WTC11 (cell line): ENCODE results near the gene ZBTB16. TPM values are rescaled to one million over a fixed set of nuclear protein-coding genes. Genes with fewer than 3 reads are reported as not detected.

Source experiments
- ATAC-seq: fragments of 200-7000 bp; cut with Tn5 transposase; 2 replicates; pipeline ENCODE4 v1.10.0; 2021; ENCODE audit warnings: mild to moderate bottlenecking, moderate library complexity
- CTCF ChIA-PET: fragments of 300-600 bp; sonication (Branson Sonifier 250); formaldehyde crosslinking; loops from one replicate; lab custom pipeline; 2021; ENCODE audit warnings: antibody characterized with exemption; lab: Charles Lee
- POLR2A ChIA-PET: fragments of 350-600 bp; sonication (Branson Sonifier 250); formaldehyde crosslinking; loops from one replicate; lab custom pipeline; 2021; ENCODE audit warnings: antibody characterized with exemption; lab: Charles Lee
- DNase-seq: peaks from one replicate; pipeline ENCODE4 v3.0.0; 2021; ENCODE audit warnings: low spot score
- H3K27ac Mint-ChIP-seq: 2 replicates; pipeline ENCODE4 v1.8.0; 2021; ENCODE audit warnings: mixed read lengths
- H3K27me3 Mint-ChIP-seq: 2 replicates; pipeline ENCODE4 v1.8.0; 2021; ENCODE audit warnings: low read depth, mild to moderate bottlenecking, moderate library complexity, mixed read lengths
- H3K36me3 Mint-ChIP-seq: 2 replicates; pipeline ENCODE4 v1.8.0; 2021; ENCODE audit warnings: mixed read lengths
- H3K4me1 Mint-ChIP-seq: 2 replicates; pipeline ENCODE4 v1.8.0; 2022; ENCODE audit warnings: mixed read lengths
- H3K4me3 Mint-ChIP-seq: 2 replicates; pipeline ENCODE4 v1.8.0; 2021; ENCODE audit warnings: mild to moderate bottlenecking, moderate library complexity, mixed read lengths
- H3K9me3 Mint-ChIP-seq: 2 replicates; pipeline ENCODE4 v1.8.0; 2021; ENCODE audit warnings: mixed read lengths
- AFF4 ChIP-seq: sonication (generic); formaldehyde crosslinking; IDR thresholded peaks from 2 replicates; pipeline ENCODE4 v1.8.1; 2023; ENCODE audit warnings: mild to moderate bottlenecking, missing genetic modification reagents, borderline replicate concordance
- ATF1 ChIP-seq: sonication (generic); formaldehyde crosslinking; IDR thresholded peaks from 2 replicates; pipeline ENCODE4 v1.8.1; 2023; ENCODE audit warnings: mild to moderate bottlenecking, moderate library complexity, missing genetic modification reagents
- CTCF ChIP-seq: fragments of 200-600 bp; IDR thresholded peaks from 2 replicates; pipeline ENCODE4 v1.8.0; 2022; ENCODE audit warnings: antibody characterized with exemption
- E2F4 ChIP-seq: sonication (generic); formaldehyde crosslinking; IDR thresholded peaks from 2 replicates; pipeline ENCODE4 v1.8.1; 2022; ENCODE audit warnings: low read depth, mild to moderate bottlenecking, moderate library complexity, missing genetic modification reagents, borderline replicate concordance
- E2F5 ChIP-seq: sonication (generic); formaldehyde crosslinking; IDR thresholded peaks from 2 replicates; pipeline ENCODE4 v1.8.1; 2022; ENCODE audit warnings: mild to moderate bottlenecking, moderate library complexity, missing genetic modification reagents
- ETV6 ChIP-seq: sonication (generic); formaldehyde crosslinking; IDR thresholded peaks from 2 replicates; pipeline ENCODE4 v1.8.1; 2022; ENCODE audit warnings: mild to moderate bottlenecking, missing genetic modification reagents
- FOXP1 ChIP-seq: sonication (generic); formaldehyde crosslinking; IDR thresholded peaks from 2 replicates; pipeline ENCODE4 v1.8.0; 2022; ENCODE audit warnings: missing genetic modification reagents, mild to moderate bottlenecking, moderate library complexity, borderline replicate concordance
- JUN ChIP-seq: sonication (generic); formaldehyde crosslinking; IDR thresholded peaks from 2 replicates; pipeline ENCODE4 v1.8.0; 2023; ENCODE audit warnings: mild to moderate bottlenecking, missing genetic modification reagents
- MAX ChIP-seq: sonication (generic); formaldehyde crosslinking; IDR thresholded peaks from 2 replicates; pipeline ENCODE4 v1.8.0; 2022; ENCODE audit warnings: mild to moderate bottlenecking, missing genetic modification reagents
- PRRX2 ChIP-seq: fragments of 250-450 bp; sonication (Bioruptor Pico); IDR thresholded peaks from 2 replicates; pipeline ENCODE4 v1.8.0; 2021; ENCODE audit warnings: mild to moderate bottlenecking
- SMAD4 ChIP-seq: sonication (generic); formaldehyde crosslinking; IDR thresholded peaks from 2 replicates; pipeline ENCODE4 v1.8.0; 2022; ENCODE audit warnings: mild to moderate bottlenecking, missing genetic modification reagents
- STAT6 ChIP-seq: sonication (generic); formaldehyde crosslinking; conservative IDR thresholded peaks from 2 replicates; pipeline ENCODE4 v1.8.1; 2023; ENCODE audit warnings: mild to moderate bottlenecking, low read depth, missing genetic modification reagents, moderate library complexity
- ZNF219 ChIP-seq: sonication (generic); formaldehyde crosslinking; IDR thresholded peaks from 2 replicates; pipeline ENCODE4 v1.8.0; 2023; ENCODE audit warnings: missing genetic modification reagents, mild to moderate bottlenecking, borderline replicate concordance
- ZNF317 ChIP-seq: sonication (generic); formaldehyde crosslinking; IDR thresholded peaks from 2 replicates; pipeline ENCODE4 v1.8.1; 2023; ENCODE audit warnings: low read depth, mild to moderate bottlenecking, moderate library complexity, missing genetic modification reagents, borderline replicate concordance
- ZNF423 ChIP-seq: fragments of 250-450 bp; sonication (Bioruptor Pico); IDR thresholded peaks from 2 replicates; pipeline ENCODE4 v2.1.2; 2022; ENCODE audit warnings: mild to moderate bottlenecking, moderate library complexity
- ZNF512 ChIP-seq: sonication (generic); formaldehyde crosslinking; IDR thresholded peaks from 2 replicates; pipeline ENCODE4 v1.8.1; 2022; ENCODE audit warnings: missing genetic modification reagents, borderline replicate concordance
- ZNF532 ChIP-seq: fragments of 250-450 bp; sonication (Bioruptor Pico); IDR thresholded peaks from 2 replicates; pipeline ENCODE4 v1.9.0; 2021; ENCODE audit warnings: mild to moderate bottlenecking, borderline replicate concordance
- total RNA-seq: library from RNA; stranded (reverse); gene quantifications from 3 replicates; pipeline ENCODE4 v1.2.3, GENCODE V29; 2021

ZBTB16 gene
- total RNA-seq, 1 experiment from 2014 or later, result 0.57 TPM

- ChIA-PET CTCF (interaction anchor here (1.1 to 10.6 kb wide), 7 partner anchors 19 to 363 kb away, joined by 3 to 151 read pairs (median 12); no protein-coding TSS in a partner anchor), POLR2A (no interaction called here)
- DNase-seq (no peak), ATAC-seq (no peak)
- TF ChIP-seq ZNF512 (CRISPR knock-in tag), result no peak
- TF ChIP-seq SMAD4, result no peak
- no peak for TF ChIP-seq JUN
- TF ChIP-seq ETV6 (CRISPR knock-in tag), result no peak
- TF ChIP-seq E2F5 (CRISPR knock-in tag), result no peak
- TF ChIP-seq MAX, result no peak
- TF ChIP-seq AFF4 (CRISPR knock-in tag), result no peak
- no peak for TF ChIP-seq E2F4 (CRISPR knock-in tag)
- TF ChIP-seq ZNF423, result no peak
- no peak for TF ChIP-seq ZNF219
- no peak for TF ChIP-seq STAT6
- TF ChIP-seq ZNF317 (CRISPR knock-in tag), result no peak
- TF ChIP-seq PRRX2 (CRISPR knock-in tag), result no peak
- peaks cover 16% of the 10 kb centered on the region for H3K4me1 Mint-ChIP-seq
- H3K4me3 Mint-ChIP-seq, result no peak overlapping the region
- no peaks in the 10 kb centered on the region for H3K27me3 Mint-ChIP-seq
- H3K27ac Mint-ChIP-seq, result no peak overlapping the region
- H3K36me3 Mint-ChIP-seq, result no peaks in the 10 kb centered on the region
- H3K9me3 Mint-ChIP-seq, result no peaks in the 10 kb centered on the region
Observed at GRCh38 chr11:114259551-114259983, 200.1 kb downstream of the ZBTB16 start.

- CTCF ChIA-PET, result interaction anchor here (0.8 to 10.6 kb wide), 21 partner anchors 9 to 454 kb away, joined by 3 to 151 read pairs (median 12); partner anchors contain the start of genes HTR3A, HTR3B and ZBTB16
- DNase-seq, result no peak
- Mint-ChIP-seq H3K4me1 (peaks cover 16% of the 10 kb centered on the region), H3K27me3 (no peaks in the 10 kb centered on the region), H3K36me3 (no peaks in the 10 kb centered on the region), H3K4me3 (no peak overlapping the region), H3K27ac (no peak overlapping the region), H3K9me3 (no peaks in the 10 kb centered on the region)
- POLR2A ChIA-PET, result no interaction called here
- no peak for ATAC-seq
- no peak for TF ChIP-seq FOXP1 (CRISPR knock-in tag)
- no peak for TF ChIP-seq CTCF
- TF ChIP-seq ATF1 (CRISPR knock-in tag), result no peak
- no peak for TF ChIP-seq ZNF532 (CRISPR knock-in tag)
- TF ChIP-seq MAX, result no peak
Observed at GRCh38 chr11:114260077-114260476, 200.6 kb downstream of the ZBTB16 start.
